ENCODE data around the gene FEN1. TPM values are rescaled to one million over a fixed set of nuclear protein-coding genes. Genes with fewer than 3 reads are reported as not detected.

Gene FEN1
- total RNA-seq, 1 experiment from 2014 or later: 89.5 TPM

DNA sequence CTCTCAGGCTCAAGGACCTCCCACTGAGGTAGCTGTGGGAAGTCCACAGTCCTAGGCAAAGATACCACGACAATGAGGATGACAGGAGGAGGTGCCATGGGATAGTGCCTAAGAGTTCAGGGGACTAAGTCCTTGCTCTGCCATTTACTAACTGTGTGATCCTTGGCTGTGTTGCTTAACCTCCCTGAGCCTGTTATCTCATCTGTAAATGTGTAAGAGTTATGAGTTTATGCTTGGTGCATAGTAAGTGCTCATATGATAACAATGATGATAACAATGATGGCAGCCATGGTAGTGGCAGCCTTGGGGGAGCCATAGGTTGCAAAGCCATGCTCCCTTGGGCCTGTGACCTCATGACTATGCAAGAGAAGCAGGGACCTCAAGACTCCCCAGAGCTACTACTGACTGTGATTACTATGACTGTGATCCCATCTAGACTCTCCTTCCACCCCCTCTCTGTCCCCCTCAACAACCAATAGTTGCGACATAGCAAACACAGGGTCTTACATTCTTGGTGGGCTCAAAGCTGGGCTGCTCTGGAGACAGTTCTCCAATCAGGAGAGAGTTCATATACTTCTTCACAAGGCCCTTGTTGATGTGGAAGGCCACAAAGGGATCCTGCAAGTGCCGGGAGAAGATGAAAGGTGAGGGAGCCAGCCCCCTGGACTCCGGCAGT is 20.2 kb downstream of the FEN1 start:
- Histone ChIP-seq H2AFZ (ENCODE audit: low read depth, low read length, poor library complexity, severe bottlenecking) (no peak overlapping the region), H4K20me1 (ENCODE audit: insufficient read depth) (no peaks in the 10 kb centered on the region), H3K9me3 (ENCODE audit: control insufficient read depth in 1 of 2, insufficient read depth in 1 of 2, low read depth in 1 of 2, low read length in 2 of 2) (no peaks in the 10 kb centered on the region), H3K9ac (ENCODE audit: low read length) (no peak overlapping the region), H3K79me2 (ENCODE audit: insufficient read depth, low read length) (peaks cover 9% of the 10 kb centered on the region), H3K4me3 (replicated peaks in 1 of 2; ENCODE audit: low read depth in 1 of 2, low read length in 2 of 2) (no peak overlapping the region), H3K27ac (ENCODE audit: low read depth, low read length) (no peak overlapping the region), H3K9me2 (ENCODE audit: insufficient read depth) (no peaks in the 10 kb centered on the region), H3K4me1 (ENCODE audit: control insufficient read depth in 1 of 2, insufficient read depth in 2 of 2, low read length in 2 of 2) (peaks cover 10 to 34% of the 10 kb centered on the region in 2 experiments), H3K27me3 (ENCODE audit: insufficient read depth, low read length) (no peaks in the 10 kb centered on the region), H3K4me2 (ENCODE audit: low read length) (no peak overlapping the region), H3K36me3 (ENCODE audit: control insufficient read depth in 1 of 2, insufficient read depth in 2 of 2, low read length in 2 of 2) (peaks cover 2 to 10% of the 10 kb centered on the region in 2 experiments; a peak in 2 of 4 replicates)
- BruUV-seq (replicated peaks): no TSS peak
- intact Hi-C loops (cut with micrococcal nuclease): no loop called here
- ATAC-seq: no peak
- no peak for DNase-seq (ENCODE audit: low read depth, low spot score)
- ChIA-PET RAD21 (ENCODE audit: low non-redundant PET in 1 of 2, low total read pairs in 2 of 2, uncharacterized antibody in 2 of 2, unreplicated experiment in 2 of 2) (no interaction called here), POLR2A (interaction anchor here (0.7 kb wide), 1 partner anchor 24 kb away, joined by 3 read pairs; no protein-coding TSS in a partner anchor), CTCF (interaction anchor here (3.0 kb wide), 1 partner anchor 16 kb away, joined by 32 read pairs; no protein-coding TSS in a partner anchor)
- TF ChIP-seq FOSL1 (IDR thresholded peaks at IDR 0.05; ENCODE audit: low read depth) (no peak), POLR2AphosphoS5 (IDR thresholded peaks at IDR 0.05; ENCODE audit: low read depth, low read length) (no peak), CEBPB (IDR thresholded peaks at IDR 0.05; ENCODE audit: low read depth) (no peak), JUND (IDR thresholded peaks at IDR 0.05) (no peak), RAD21 (IDR thresholded peaks at IDR 0.05; ENCODE audit: low read depth) (no peak), POLR2A (IDR thresholded peaks at IDR 0.05; ENCODE audit: borderline replicate concordance, extremely low read depth, insufficient read depth, insufficient read length) (no peak)
- TF ChIP-seq, protein P1, sequence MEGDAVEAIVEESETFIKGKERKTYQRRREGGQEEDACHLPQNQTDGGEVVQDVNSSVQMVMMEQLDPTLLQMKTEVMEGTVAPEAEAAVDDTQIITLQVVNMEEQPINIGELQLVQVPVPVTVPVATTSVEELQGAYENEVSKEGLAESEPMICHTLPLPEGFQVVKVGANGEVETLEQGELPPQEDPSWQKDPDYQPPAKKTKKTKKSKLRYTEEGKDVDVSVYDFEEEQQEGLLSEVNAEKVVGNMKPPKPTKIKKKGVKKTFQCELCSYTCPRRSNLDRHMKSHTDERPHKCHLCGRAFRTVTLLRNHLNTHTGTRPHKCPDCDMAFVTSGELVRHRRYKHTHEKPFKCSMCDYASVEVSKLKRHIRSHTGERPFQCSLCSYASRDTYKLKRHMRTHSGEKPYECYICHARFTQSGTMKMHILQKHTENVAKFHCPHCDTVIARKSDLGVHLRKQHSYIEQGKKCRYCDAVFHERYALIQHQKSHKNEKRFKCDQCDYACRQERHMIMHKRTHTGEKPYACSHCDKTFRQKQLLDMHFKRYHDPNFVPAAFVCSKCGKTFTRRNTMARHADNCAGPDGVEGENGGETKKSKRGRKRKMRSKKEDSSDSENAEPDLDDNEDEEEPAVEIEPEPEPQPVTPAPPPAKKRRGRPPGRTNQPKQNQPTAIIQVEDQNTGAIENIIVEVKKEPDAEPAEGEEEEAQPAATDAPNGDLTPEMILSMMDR (IDR thresholded peaks at IDR 0.05 in 2 of 3, conservative IDR thresholded peaks at IDR 0.05 in 1 of 3; ENCODE audit: borderline replicate concordance in 1 of 3, insufficient read depth in 1 of 3, low read depth in 2 of 3, low read length in 2 of 3): no peak
- TF ChIP-seq, protein P2, sequence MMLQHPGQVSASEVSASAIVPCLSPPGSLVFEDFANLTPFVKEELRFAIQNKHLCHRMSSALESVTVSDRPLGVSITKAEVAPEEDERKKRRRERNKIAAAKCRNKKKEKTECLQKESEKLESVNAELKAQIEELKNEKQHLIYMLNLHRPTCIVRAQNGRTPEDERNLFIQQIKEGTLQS (IDR thresholded peaks at IDR 0.05): no peak

Data from HCT116 (cell line).